ENCODE measurements around the gene GSTCD. TPM values are rescaled to one million over a fixed set of nuclear protein-coding genes. Genes with fewer than 3 reads are reported as not detected.

Gene GSTCD
- total and polyA plus RNA-seq, 9 of the 15 experiments (the other 6 are each of a cell fraction or from before 2014, with no cell fraction given), result 4.5 to 36.3 (median 16.0) TPM

DNA sequence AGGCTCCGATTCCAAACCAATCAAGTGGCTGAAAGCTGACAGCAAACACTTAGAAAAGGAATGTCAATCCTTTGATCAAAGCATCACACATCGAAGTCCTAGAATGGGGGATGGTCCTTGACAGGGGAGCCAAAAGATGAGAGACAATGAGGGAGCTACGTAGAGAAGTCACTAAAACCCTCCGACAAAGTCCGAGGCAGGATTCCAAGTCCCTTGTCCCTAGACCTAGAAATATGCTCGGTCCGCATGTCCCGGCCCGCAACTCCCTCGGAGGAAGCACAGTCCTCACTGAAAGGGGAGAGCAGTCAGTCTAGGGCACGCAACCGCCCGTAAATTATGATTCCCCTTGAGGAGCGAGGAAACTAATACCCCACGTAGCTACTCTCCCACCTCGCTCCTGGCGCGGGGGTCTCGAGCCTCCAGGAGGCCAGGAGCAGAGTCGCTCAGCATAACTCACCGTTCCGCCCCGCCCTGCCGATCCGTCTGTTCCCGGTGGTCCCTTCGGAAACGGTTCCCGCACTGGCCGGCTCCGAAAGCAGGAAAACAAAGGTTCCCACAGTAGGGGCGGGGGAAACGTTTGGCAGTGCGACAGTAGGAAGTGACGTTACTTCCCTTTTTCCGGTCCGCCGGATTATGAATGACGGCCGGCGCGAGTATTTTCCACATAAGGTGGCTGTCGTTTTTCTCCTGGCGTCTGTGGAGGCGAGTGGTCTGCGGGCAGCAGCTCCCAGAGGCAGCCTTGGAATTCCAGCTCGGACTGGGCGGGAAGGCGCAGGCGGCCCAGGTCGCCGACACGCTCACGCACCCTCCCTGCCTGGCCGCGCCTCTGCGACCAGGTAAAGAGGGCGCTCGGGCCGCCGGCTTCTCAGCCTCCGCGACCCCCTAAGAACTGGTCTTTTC, at the start of gene GSTCD, which contains the start of gene INTS12 (continued):
- TF ChIP-seq BHLHE40 (IDR thresholded peaks at IDR 0.05; ENCODE audit: low read length) (peak; percentile 53; the same call in 1 of the 2 replicates), RCOR1 (IDR thresholded peaks at IDR 0.05; ENCODE audit: borderline replicate concordance in 1 of 2, low read depth in 2 of 2, low read length in 2 of 2) (peak in 1 of 2 experiments; percentile 77; a peak in 2 of 4 replicates), TAF7 (tag; IDR thresholded peaks at IDR 0.05) (peak; percentile 94), ADNP (tag; IDR thresholded peaks at IDR 0.05) (no peak), ZNF253 (CRISPR knock-in tag; conservative IDR thresholded peaks at IDR 0.05) (no peak), ZNF584 (CRISPR knock-in tag; IDR thresholded peaks at IDR 0.05; ENCODE audit: low read depth) (no peak)
- TF ChIP-seq, protein P1, sequence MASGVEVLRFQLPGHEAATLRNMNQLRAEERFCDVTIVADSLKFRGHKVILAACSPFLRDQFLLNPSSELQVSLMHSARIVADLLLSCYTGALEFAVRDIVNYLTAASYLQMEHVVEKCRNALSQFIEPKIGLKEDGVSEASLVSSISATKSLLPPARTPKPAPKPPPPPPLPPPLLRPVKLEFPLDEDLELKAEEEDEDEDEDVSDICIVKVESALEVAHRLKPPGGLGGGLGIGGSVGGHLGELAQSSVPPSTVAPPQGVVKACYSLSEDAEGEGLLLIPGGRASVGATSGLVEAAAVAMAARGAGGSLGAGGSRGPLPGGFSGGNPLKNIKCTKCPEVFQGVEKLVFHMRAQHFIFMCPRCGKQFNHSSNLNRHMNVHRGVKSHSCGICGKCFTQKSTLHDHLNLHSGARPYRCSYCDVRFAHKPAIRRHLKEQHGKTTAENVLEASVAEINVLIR (CRISPR knock-in tag; IDR thresholded peaks at IDR 0.05), result peak; percentile 96
- TF ChIP-seq, protein P2, sequence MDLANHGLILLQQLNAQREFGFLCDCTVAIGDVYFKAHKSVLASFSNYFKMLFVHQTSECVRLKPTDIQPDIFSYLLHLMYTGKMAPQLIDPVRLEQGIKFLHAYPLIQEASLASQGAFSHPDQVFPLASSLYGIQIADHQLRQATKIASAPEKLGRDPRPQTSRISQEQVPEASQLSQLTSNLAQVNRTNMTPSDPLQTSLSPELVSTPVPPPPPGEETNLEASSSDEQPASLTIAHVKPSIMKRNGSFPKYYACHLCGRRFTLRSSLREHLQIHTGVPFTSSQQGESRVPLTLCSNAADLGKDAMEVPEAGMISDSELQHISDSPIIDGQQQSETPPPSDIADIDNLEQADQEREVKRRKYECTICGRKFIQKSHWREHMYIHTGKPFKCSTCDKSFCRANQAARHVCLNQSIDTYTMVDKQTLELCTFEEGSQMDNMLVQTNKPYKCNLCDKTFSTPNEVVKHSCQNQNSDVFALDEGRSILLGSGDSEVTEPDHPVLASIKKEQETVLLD (IDR thresholded peaks at IDR 0.05), result peak; percentile 97
- TF ChIP-seq, protein P3, sequence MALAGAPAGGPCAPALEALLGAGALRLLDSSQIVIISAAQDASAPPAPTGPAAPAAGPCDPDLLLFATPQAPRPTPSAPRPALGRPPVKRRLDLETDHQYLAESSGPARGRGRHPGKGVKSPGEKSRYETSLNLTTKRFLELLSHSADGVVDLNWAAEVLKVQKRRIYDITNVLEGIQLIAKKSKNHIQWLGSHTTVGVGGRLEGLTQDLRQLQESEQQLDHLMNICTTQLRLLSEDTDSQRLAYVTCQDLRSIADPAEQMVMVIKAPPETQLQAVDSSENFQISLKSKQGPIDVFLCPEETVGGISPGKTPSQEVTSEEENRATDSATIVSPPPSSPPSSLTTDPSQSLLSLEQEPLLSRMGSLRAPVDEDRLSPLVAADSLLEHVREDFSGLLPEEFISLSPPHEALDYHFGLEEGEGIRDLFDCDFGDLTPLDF (CRISPR knock-in tag; IDR thresholded peaks at IDR 0.05), result no peak
- TF ChIP-seq, protein P4, sequence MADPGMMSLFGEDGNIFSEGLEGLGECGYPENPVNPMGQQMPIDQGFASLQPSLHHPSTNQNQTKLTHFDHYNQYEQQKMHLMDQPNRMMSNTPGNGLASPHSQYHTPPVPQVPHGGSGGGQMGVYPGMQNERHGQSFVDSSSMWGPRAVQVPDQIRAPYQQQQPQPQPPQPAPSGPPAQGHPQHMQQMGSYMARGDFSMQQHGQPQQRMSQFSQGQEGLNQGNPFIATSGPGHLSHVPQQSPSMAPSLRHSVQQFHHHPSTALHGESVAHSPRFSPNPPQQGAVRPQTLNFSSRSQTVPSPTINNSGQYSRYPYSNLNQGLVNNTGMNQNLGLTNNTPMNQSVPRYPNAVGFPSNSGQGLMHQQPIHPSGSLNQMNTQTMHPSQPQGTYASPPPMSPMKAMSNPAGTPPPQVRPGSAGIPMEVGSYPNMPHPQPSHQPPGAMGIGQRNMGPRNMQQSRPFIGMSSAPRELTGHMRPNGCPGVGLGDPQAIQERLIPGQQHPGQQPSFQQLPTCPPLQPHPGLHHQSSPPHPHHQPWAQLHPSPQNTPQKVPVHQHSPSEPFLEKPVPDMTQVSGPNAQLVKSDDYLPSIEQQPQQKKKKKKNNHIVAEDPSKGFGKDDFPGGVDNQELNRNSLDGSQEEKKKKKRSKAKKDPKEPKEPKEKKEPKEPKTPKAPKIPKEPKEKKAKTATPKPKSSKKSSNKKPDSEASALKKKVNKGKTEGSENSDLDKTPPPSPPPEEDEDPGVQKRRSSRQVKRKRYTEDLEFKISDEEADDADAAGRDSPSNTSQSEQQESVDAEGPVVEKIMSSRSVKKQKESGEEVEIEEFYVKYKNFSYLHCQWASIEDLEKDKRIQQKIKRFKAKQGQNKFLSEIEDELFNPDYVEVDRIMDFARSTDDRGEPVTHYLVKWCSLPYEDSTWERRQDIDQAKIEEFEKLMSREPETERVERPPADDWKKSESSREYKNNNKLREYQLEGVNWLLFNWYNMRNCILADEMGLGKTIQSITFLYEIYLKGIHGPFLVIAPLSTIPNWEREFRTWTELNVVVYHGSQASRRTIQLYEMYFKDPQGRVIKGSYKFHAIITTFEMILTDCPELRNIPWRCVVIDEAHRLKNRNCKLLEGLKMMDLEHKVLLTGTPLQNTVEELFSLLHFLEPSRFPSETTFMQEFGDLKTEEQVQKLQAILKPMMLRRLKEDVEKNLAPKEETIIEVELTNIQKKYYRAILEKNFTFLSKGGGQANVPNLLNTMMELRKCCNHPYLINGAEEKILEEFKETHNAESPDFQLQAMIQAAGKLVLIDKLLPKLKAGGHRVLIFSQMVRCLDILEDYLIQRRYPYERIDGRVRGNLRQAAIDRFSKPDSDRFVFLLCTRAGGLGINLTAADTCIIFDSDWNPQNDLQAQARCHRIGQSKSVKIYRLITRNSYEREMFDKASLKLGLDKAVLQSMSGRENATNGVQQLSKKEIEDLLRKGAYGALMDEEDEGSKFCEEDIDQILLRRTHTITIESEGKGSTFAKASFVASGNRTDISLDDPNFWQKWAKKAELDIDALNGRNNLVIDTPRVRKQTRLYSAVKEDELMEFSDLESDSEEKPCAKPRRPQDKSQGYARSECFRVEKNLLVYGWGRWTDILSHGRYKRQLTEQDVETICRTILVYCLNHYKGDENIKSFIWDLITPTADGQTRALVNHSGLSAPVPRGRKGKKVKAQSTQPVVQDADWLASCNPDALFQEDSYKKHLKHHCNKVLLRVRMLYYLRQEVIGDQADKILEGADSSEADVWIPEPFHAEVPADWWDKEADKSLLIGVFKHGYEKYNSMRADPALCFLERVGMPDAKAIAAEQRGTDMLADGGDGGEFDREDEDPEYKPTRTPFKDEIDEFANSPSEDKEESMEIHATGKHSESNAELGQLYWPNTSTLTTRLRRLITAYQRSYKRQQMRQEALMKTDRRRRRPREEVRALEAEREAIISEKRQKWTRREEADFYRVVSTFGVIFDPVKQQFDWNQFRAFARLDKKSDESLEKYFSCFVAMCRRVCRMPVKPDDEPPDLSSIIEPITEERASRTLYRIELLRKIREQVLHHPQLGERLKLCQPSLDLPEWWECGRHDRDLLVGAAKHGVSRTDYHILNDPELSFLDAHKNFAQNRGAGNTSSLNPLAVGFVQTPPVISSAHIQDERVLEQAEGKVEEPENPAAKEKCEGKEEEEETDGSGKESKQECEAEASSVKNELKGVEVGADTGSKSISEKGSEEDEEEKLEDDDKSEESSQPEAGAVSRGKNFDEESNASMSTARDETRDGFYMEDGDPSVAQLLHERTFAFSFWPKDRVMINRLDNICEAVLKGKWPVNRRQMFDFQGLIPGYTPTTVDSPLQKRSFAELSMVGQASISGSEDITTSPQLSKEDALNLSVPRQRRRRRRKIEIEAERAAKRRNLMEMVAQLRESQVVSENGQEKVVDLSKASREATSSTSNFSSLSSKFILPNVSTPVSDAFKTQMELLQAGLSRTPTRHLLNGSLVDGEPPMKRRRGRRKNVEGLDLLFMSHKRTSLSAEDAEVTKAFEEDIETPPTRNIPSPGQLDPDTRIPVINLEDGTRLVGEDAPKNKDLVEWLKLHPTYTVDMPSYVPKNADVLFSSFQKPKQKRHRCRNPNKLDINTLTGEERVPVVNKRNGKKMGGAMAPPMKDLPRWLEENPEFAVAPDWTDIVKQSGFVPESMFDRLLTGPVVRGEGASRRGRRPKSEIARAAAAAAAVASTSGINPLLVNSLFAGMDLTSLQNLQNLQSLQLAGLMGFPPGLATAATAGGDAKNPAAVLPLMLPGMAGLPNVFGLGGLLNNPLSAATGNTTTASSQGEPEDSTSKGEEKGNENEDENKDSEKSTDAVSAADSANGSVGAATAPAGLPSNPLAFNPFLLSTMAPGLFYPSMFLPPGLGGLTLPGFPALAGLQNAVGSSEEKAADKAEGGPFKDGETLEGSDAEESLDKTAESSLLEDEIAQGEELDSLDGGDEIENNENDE (IDR thresholded peaks at IDR 0.05; ENCODE audit: low read depth, low read length), result peak; percentile 78
